Body of pancreas (tissue), 4 donors: ENCODE measurements around the gene SNX21. TPM values are rescaled to one million over a fixed set of nuclear protein-coding genes. Genes with fewer than 3 reads are reported as not detected.

Experiments
- ATAC-seq: fragments of 150-250 bp; one replicate; pipeline ENCODE4 v1.9.1; 2016
- DNase-seq, 4 donors: peaks; one replicate each; pipeline ENCODE4 v3.0.0-alpha.2; 2019
- H3K27ac ChIP-seq, 4 donors: fragments of 200-600 bp; sonication (generic); 1 replicate in 3 of 4; 2 replicates in 1 of 4; pipeline versions ENCODE4 v1.5.1 to v1.6.1; 2016 to 2019; ENCODE audit warnings: mild to moderate bottlenecking in 1 of 4, mixed read lengths in 1 of 4, moderate library complexity in 1 of 4
- H3K27me3 ChIP-seq, 2 donors: fragments of 200-600 bp; sonication (generic); one replicate each; pipeline ENCODE4 v1.6.0; 2016; ENCODE audit warnings: mild to moderate bottlenecking in 1 of 2
- H3K36me3 ChIP-seq, 2 donors: fragments of 200-600 bp; sonication (generic); replicated peaks in 1 of 2; 2 replicates each; pipeline ENCODE4 v1.5.1; 2016; ENCODE audit warnings: low read depth in 2 of 2; ENCODE audit not compliant: insufficient read depth in 1 of 2
- H3K4me1 ChIP-seq: fragments of 200-600 bp; sonication (generic); one replicate; pipeline ENCODE4 v1.6.0; 2016
- H3K4me3 ChIP-seq, 2 donors: fragments of 200-600 bp; sonication (generic); 1 replicate in 1 of 2; 2 replicates in 1 of 2; pipeline ENCODE4 v1.5.1; 2016 to 2019
- H3K9me3 ChIP-seq, 3 donors: fragments of 200-600 bp; sonication (generic); 1 replicate in 2 of 3; 2 replicates in 1 of 3; pipeline ENCODE4 v1.5.1; 2016
- POLR2A ChIP-seq, 3 donors: fragments of 450-650 bp; IDR thresholded peaks; one replicate each; pipeline ENCODE4 v1.6.1; 2016; ENCODE audit warnings: antibody characterized with exemption in 3 of 3, mild to moderate bottlenecking in 2 of 3
- WGBS, 2 donors: methylation state at CpG; one replicate each; pipeline ENCODE4 v1.1.5; 2017; 5-methylcytosine and 5-hydroxymethylcytosine counted together
- intact Hi-C: fragments of 100-400 bp; cut with DNase I; formaldehyde crosslinking; loops from one replicate; pipeline ENCODE4 v1.15.1; 2023
- total RNA-seq, 2 donors: library from RNA; depleted of rRNA; stranded (reverse); fragments of >200 nt; gene quantifications; one replicate each; pipeline ENCODE4 v1.1.0, GENCODE V29; 2016
- TF ChIP-seq, protein P1 (sequence below), 7 experiments: fragments of 450-650 bp in 4 of 7; fragments of 200-600 bp in 3 of 7; sonication (generic) in 3 of 7; IDR thresholded peaks; one replicate each; pipeline ENCODE4 v1.5.1; 2016 to 2019; ENCODE audit warnings: antibody characterized with exemption in 7 of 7

SNX21 gene
- total RNA-seq, 2 donors from 2014 or later, result 42.8 to 46.5 TPM

DNA sequence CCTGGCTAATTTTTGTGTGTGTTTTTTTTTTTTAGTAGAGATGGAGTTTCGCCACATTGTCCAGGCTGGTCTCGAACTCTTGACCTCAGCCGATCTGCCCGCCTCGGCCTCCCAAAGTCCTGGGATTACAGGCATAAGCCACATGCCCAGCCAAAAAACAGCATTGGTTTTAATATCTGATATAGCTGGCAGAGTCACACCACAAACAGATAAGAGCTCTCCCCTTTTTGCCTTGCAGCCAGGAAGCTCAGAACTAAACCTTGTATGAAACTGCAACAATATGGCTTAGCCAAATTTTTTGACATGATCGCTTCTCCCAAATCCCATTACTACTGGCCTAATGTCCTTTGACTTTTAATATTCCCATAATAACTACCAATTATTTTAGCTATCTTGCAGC is 18.7 kb downstream of the SNX21 start:
- TF ChIP-seq, protein P1, sequence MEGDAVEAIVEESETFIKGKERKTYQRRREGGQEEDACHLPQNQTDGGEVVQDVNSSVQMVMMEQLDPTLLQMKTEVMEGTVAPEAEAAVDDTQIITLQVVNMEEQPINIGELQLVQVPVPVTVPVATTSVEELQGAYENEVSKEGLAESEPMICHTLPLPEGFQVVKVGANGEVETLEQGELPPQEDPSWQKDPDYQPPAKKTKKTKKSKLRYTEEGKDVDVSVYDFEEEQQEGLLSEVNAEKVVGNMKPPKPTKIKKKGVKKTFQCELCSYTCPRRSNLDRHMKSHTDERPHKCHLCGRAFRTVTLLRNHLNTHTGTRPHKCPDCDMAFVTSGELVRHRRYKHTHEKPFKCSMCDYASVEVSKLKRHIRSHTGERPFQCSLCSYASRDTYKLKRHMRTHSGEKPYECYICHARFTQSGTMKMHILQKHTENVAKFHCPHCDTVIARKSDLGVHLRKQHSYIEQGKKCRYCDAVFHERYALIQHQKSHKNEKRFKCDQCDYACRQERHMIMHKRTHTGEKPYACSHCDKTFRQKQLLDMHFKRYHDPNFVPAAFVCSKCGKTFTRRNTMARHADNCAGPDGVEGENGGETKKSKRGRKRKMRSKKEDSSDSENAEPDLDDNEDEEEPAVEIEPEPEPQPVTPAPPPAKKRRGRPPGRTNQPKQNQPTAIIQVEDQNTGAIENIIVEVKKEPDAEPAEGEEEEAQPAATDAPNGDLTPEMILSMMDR (IDR thresholded peaks at IDR 0.05), result no peak
- TF ChIP-seq POLR2A (IDR thresholded peaks at IDR 0.05), result no peak

DNA sequence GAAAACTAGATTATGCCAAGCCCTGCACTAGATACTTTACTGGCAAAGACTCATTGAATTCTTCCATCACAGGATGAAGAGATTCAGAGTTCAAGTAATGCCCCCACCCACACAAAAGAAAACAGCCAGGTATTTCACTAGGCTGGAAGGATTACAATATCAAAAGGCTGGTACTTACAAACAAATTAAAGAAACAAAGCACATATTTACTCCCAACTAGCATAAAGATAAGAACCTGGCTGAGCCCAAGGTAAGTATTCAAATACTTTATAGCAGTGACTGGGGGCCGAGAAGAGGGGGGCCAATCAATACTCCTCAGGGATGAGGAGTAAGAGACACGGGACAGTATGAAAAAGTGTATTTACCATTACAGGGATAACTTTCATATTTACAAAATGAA is 19.9 kb downstream of the SNX21 start:
- DNase-seq (no peak), ATAC-seq (no peak)
- no peaks in the 10 kb centered on the region for H3K9me3 ChIP-seq
- H3K36me3 ChIP-seq, result peaks cover 0 to under 1% of the 10 kb centered on the region in 2 donors
- intact Hi-C loops, result no loop called here
- H3K27me3 ChIP-seq, result no peaks in the 10 kb centered on the region
- WGBS, 2 donors, result 29 to 40% methylated on average over 2 of the region's 2 CpGs
- no peak overlapping the region for H3K27ac ChIP-seq
- TF ChIP-seq, protein P1 (IDR thresholded peaks at IDR 0.05), result no peak
- TF ChIP-seq POLR2A (IDR thresholded peaks at IDR 0.05), result no peak
- H3K4me1 ChIP-seq, result peaks cover 31% of the 10 kb centered on the region
- H3K4me3 ChIP-seq, result no peak overlapping the region

More for the DNA sequence above, 18.7 kb downstream of the SNX21 start:
- 84 to 95% methylated on average over 3 to 6 of the region's 6 CpGs for WGBS, 2 donors
- Histone ChIP-seq H3K9me3 (no peaks in the 10 kb centered on the region), H3K27ac (no peak overlapping the region), H3K4me1 (peaks cover 25% of the 10 kb centered on the region), H3K36me3 (peaks cover 0 to 4% of the 10 kb centered on the region in 2 donors), H3K27me3 (no peaks in the 10 kb centered on the region), H3K4me3 (no peak overlapping the region)
- DNase-seq (no peak), ATAC-seq (no peak)
- intact Hi-C loops, result no loop called here

DNA sequence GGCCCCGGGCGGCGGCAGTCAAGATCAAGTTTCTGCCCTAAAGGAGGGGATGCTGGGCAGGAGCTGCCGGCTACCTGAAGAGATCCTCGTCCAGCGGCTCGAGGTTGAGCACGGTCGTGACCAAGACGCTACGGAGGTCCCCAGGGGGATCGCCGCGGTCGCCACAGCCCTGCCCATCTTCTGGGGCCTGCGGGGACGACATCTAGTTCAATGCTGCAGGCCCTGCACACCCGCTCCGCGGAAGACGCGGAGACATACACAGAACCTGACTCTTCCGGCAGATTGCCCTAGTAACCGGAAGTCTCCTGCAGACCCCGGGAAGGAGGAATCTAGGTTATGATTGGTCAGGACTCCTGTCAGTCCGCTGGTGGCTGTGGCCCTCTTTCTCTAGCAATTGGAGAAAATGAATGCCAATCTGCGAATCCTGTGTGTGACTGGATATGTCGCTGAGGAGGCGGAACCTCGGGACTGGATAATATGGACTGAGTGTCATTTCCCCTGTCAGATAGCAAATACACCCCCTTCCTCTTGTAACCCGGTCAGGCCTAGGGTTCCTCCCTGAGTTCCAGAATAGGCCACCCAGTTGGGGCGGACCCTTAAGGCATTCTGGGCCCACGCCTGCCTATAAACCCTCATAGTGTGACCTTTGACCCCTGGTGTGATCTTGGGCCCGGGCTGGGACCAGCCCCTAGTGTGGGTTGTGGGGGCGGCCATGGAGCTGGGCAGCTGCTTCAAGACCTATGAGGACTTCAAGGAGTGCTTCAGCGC is 23.7 kb downstream of the SNX21 start, which contains the start of the genes ACOT8 and ZSWIM3:
TSS of gene ACOT8 (minus strand) at position 279 of the 768 bp plus-strand sequence. CDS start at position 202, 77 bp downstream.
TSS of gene ZSWIM3 (plus strand) at position 501 of the 768 bp plus-strand sequence. CDS start at position 713, 212 bp downstream.
- DNase-seq (peak; percentile 96 to 100 (median 98)), ATAC-seq (peak; percentile 100)
- intact Hi-C loops, result no loop called here
- peak within 1 kb of the TSS; percentile 52 to 80 (median 70) for H3K27ac ChIP-seq
- no peaks in the 10 kb centered on the region for H3K36me3 ChIP-seq
- WGBS, 2 donors, result 0 to 1% methylated on average over 14 to 35 of the region's 36 CpGs
- TF ChIP-seq POLR2A (IDR thresholded peaks at IDR 0.05), result peak; percentile 50 to 81 (median 80)
- TF ChIP-seq, protein P1 (IDR thresholded peaks at IDR 0.05), result no peak
- no peaks in the 10 kb centered on the region for H3K9me3 ChIP-seq
- H3K27me3 ChIP-seq, result no peaks in the 10 kb centered on the region
- H3K4me1 ChIP-seq, result peaks cover 32% of the 10 kb centered on the region
- H3K4me3 ChIP-seq, result peak within 1 kb of the TSS; percentile 30 to 73

DNA sequence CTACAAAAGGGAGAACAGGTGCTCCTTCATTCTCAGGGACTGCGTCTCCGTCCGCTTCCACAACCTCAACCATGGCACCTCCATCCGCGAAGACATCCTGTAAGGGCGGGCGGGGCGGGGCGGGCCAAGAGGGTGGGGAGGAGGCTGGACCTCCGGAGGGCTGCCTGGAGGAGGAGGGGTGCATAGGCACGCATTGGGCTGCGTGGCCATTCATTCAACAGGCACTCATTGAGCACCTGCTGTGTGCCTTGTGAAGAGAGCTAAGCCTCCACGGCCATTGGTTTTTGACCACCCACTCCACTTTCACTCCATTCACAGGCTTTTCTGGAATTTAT is 24.2 kb downstream of the SNX21 start:
- no peaks in the 10 kb centered on the region for H3K27me3 ChIP-seq
- no peak for DNase-seq
- peaks cover 32% of the 10 kb centered on the region for H3K4me1 ChIP-seq
- H3K36me3 ChIP-seq, result no peaks in the 10 kb centered on the region
- H3K27ac ChIP-seq, result peak overlapping the region; percentile 52 to 80 (median 70)
- TF ChIP-seq, protein P1 (IDR thresholded peaks at IDR 0.05), result no peak
- no peak for TF ChIP-seq POLR2A (IDR thresholded peaks at IDR 0.05)
- no peak for ATAC-seq
- no peaks in the 10 kb centered on the region for H3K9me3 ChIP-seq
- intact Hi-C loops, result no loop called here
- 16 to 23% methylated on average over 9 to 13 of the region's 13 CpGs for WGBS, 2 donors
- H3K4me3 ChIP-seq, result peak overlapping the region; percentile 11 to 73
